ENCODE results near the gene CRELD2. TPM values are rescaled to one million over a fixed set of nuclear protein-coding genes. Genes with fewer than 3 reads are reported as not detected.

CRELD2 gene, protein sequence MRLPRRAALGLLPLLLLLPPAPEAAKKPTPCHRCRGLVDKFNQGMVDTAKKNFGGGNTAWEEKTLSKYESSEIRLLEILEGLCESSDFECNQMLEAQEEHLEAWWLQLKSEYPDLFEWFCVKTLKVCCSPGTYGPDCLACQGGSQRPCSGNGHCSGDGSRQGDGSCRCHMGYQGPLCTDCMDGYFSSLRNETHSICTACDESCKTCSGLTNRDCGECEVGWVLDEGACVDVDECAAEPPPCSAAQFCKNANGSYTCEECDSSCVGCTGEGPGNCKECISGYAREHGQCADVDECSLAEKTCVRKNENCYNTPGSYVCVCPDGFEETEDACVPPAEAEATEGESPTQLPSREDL
- 19.4 TPM for polyA plus RNA-seq (ENCODE audit: insufficient read length)

DNA sequence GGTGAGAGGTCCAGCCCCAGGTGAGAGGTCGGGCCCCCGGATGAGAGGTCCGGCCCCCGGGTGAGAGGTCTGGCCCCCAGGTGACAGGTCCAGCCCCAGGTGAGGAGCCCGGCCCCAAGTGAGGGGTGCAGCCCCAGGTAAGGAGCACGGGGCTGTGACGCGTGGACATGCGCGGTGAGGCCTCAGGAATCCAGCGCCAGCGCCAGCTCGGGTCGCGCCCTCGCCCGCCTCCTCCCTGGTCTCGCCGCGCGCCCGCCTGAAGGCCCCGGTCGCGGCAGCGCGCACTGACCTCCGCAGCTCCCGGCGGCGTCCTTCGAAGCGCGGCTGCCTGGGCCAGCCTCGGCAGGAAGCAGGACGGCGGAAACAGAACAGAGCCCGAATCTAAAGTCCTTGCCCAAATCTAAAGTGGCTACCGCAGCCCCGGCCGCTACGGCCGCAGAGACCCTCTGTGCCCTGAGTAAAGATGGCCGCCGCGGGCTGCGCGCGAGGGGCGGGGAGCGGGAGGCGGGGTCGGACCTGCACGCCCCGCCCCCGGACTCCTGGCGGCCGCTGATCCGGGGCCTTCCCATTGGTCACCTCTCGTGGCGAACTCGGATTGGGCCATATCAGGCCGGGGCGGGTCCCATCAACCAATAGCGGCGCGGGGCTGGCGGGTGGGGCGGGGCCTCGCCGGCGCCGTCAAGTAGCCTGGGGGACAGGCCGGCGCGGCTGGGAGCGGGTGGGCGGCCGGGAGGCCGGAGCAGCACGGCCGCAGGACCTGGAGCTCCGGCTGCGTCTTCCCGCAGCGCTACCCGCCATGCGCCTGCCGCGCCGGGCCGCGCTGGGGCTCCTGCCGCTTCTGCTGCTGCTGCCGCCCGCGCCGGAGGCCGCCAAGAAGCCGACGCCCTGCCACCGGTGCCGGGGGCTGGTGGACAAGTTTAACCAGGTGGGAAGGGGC is at the start of gene CRELD2, which contains the start of gene ALG12:
TSS of gene CRELD2 (plus strand) at position 661 of the 937 bp plus-strand sequence. CDS start at position 797, 136 bp downstream.
TSS of gene ALG12 (minus strand) at position 465 of the 937 bp plus-strand sequence. CDS start 4,673 bp downstream, outside the sequence.
- peak; percentile 97 for DNase-seq

- DNase-seq = no peak
Measured at GRCh38 chr22:49869086-49869830, 49.2 kb upstream of the CRELD2 start.

DNA sequence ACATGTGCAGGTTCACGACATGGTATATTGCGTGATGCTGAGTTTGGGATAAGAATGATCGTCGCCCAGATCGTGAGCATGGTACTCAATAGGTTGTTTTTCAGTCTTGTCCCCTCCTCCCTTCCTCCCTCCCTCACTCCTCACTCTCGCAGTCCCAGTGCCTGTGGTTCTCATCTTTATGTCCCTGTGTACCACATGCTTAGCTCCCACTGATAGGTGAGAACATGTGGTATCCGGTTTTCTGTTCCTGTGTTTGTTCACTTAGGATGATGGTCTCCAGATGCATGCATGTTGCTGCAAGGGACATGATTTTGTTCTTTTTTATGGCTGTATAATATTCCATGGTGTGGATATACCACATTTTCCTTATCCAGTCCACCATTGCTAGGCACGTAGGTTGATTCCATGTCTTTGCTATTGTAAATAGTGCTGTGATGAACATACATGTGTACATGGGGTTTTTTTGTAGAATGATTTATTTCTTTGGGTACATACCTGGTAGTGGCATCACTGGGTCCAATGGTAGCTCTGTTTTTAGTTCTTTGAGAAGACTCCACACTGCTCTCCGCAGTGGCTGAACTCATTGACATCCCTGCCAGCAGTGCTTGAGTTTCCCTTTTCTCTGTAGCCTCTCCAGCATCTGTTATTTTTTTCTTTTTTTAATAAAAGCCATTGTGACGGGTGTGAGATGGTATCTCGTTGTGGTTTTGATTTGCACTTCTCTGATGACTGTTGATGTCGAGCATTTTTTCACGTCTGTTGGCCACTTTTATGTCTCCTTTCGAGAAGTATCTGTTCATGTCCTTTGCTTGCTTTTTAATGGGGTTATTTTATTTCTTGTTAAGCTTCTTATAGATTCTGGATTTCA is 48.4 kb upstream of the CRELD2 start:
- no peak for DNase-seq

GRCh38 chr22:49871482-49871881 is 47.0 kb upstream of the CRELD2 start:
- DNase-seq = no peak

- no peak for DNase-seq
Measured at GRCh38 chr22:49872347-49872746, 46.1 kb upstream of the CRELD2 start.

- no peak for DNase-seq
Measured at GRCh38 chr22:49873228-49873940, 45.0 kb upstream of the CRELD2 start.

DNA sequence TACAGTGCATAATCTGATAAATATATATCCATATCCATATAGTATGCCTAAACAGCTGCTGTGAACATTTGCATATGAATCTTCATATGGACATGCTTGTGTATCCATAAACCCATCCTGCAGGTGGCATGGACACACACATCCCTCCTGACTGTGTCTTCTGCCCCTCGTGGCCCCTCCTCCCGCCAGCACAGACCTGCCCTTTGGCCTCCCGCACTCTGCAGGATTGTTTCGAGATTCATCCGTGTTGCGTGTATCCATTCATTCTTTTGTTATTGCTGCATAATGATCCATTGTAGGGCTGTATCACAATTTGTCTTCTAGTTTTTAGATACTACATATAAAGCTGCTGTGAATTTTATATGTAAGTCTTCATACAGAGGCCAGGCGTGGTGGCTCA is 40.8 kb upstream of the CRELD2 start:
- DNase-seq = no peak

GRCh38 chr22:49878206-49878605 is 40.2 kb upstream of the CRELD2 start:
- DNase-seq = no peak

DNA sequence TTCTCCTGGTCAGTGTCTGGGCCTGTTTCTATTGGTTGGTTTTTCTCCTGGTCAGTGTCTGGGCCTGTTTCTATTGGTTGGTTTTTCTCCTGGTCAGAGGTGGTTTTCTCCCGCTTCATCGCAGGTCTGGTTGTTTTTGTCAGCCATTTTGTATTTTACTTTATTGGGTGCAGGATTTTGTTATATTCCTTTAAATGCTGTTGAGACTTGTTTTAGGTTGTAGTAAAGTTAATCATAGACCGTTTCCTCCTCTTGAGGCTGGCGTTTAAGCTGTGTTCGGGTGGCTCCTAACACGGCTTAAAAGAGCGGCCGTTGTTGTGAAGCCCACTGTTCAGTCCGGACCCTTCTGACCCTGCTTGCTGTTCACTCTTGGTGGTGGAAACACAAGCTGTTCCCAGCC is 38.6 kb upstream of the CRELD2 start:
- DNase-seq = no peak

- DNase-seq = no peak
Measured at GRCh38 chr22:49880281-49880680, 38.2 kb upstream of the CRELD2 start.

DNA sequence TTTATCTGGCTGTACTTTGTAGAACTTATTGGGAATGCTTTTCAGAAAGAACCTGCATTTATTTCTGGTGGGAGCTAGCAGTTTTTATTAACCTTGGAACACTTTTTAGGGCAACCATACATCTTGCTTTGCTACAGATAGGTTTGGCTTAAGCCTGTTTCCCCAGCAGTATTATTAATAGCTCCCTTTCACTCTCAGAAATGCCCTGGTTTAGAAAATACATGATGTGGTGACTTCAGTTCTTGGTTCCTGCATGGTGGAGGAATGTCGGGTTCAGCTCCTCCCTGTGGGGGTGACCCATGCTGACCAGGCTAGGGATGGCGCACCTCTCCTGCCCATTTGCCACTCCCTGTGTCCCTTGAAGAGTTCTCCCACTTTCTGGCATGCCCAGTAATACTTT is 36.6 kb upstream of the CRELD2 start:
- DNase-seq = no peak

DNA sequence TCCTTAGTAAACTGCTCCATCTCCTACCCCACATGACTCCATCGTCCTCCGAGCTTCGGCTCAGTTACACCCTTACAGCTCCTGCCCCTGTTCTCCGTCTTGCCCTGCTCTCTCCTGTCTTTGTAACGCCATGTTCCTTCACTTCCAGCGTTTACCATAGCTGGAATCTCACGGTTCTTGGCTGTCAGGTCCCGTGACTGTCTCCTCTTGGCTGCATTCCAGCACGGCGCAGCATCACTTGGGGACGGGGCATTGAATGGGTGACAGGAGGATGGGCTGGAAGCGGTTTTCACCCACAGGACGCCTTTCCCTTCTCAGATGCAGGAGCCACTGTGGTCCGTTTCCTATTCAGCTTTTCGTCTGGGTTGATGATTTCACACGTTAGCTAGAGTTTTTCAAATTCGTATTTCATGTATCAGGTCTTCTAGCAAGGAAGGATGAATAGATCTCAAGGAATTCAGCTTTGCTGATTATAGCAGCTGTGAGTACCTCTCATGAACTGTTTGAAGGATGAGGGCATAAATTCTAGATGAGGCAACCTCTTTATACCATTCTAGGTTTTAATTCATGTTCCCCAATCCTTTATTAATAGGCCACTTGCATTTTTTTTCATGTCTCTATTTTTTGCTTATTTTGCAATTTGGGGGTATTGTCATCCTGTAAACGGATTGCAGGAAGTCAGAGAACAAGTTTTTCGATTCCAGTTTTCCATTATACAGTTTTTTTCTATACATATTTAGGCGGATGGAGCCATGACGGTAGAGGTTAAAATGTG is 35.7 kb upstream of the CRELD2 start:
- DNase-seq = no peak

DNA sequence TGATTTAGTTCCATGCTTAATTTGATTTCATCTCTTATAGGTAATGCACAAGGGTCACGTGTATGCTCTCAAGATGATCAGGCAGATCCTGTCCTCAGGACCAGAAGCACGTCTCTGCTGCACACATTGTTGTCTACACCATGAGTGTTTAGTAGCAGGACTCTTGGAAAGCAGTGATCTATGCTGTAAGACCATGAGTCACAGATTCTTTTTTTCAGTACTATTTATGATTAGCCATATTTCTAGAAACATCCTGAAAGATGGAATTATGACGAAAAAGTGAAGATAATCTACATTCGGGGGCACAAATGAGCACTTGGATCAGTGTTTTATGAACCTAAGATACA is 35.2 kb upstream of the CRELD2 start:
- no peak for DNase-seq

- DNase-seq = no peak
Measured at GRCh38 chr22:49884075-49884474, 34.4 kb upstream of the CRELD2 start.

GRCh38 chr22:49884503-49885260 is 33.8 kb upstream of the CRELD2 start:
- DNase-seq = no peak

DNA sequence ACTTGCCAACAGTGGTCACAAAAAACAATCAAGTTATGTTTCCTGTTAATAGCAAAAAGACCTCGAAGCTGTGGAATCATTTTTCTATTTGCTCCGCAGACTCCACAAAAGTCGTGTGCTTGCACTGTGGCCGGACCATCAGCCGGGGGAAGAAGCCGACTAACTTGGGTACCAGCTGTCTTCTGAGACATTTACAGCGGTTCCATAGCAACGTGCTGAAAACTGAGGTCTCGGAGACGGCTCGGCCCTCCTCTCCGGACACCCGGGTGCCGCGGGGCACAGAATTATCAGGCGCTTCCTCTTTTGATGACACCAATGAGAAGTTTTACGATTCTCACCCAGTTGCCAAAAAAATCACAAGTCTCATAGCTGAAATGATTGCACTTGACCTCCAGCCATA is 33.2 kb upstream of the CRELD2 start:
- DNase-seq = no peak

GRCh38 chr22:49885881-49886280 is 32.6 kb upstream of the CRELD2 start:
- DNase-seq = no peak

DNA sequence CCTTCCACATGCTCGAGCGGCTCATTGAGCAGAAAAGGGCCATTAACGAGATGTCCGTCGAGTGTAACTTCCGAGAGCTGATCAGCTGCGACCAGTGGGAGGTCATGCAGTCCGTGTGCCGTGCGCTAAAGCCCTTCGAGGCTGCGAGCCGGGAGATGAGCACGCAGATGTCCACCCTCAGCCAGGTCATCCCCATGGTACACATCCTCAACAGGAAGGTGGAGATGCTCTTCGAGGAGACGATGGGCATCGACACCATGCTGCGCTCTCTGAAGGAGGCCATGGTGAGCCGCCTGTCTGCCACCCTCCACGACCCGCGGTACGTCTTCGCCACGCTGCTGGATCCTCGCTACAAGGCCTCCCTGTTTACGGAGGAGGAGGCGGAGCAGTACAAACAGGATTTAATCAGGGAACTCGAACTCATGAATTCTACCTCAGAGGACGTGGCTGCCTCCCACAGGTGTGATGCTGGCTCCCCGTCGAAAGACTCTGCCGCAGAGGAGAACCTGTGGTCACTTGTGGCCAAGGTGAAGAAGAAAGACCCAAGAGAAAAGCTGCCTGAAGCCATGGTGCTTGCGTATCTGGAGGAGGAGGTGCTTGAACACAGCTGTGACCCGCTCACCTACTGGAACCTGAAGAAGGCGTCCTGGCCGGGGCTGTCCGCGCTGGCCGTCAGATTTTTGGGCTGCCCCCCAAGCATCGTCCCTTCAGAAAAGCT is 31.9 kb upstream of the CRELD2 start:
- no peak for DNase-seq

- DNase-seq = no peak
Measured at GRCh38 chr22:49887064-49887451, 31.4 kb upstream of the CRELD2 start.
